Astrocyte (in vitro differentiated cells and primary cell): Measurements from ENCODE around the gene TBC1D9B. TPM values are rescaled to one million over a fixed set of nuclear protein-coding genes. Genes with fewer than 3 reads are reported as not detected.

ENCODE experiments used
- DNase-seq: peaks from one replicate; pipeline ENCODE4 v3.0.0-alpha.2; 2010; ENCODE audit warnings: low read depth
- FAIRE-seq: peaks from 2 replicates; lab custom pipeline; 2011; peaks lifted over from hg19 to GRCh38; lab: Jason Lieb, UNC
- H2AFZ ChIP-seq: 2 replicates; pipeline ENCODE4 v1.6.0; 2012; ENCODE audit warnings: low read depth, low read length, inconsistent platforms
- H3K27ac ChIP-seq: 2 replicates; pipeline ENCODE4 v1.5.1; 2011; ENCODE audit warnings: low read depth, low read length, inconsistent platforms
- H3K27me3 ChIP-seq: 2 replicates; pipeline ENCODE4 v1.6.0; 2011; ENCODE audit warnings: low read length, inconsistent platforms; ENCODE audit not compliant: insufficient read depth
- H3K36me3 ChIP-seq: 2 replicates; pipeline ENCODE4 v1.5.1; 2011; ENCODE audit warnings: low read length, inconsistent platforms; ENCODE audit not compliant: insufficient read depth
- H3K4me1 ChIP-seq: 2 replicates; pipeline ENCODE4 v1.5.1; 2011; ENCODE audit warnings: low read length, inconsistent platforms; ENCODE audit not compliant: insufficient read depth
- H3K4me2 ChIP-seq: 2 replicates; pipeline ENCODE4 v1.6.0; 2012; ENCODE audit warnings: low read length, inconsistent platforms
- H3K4me3 ChIP-seq: 2 replicates; pipeline ENCODE4 v1.5.1; 2011; ENCODE audit warnings: low read depth, mild to moderate bottlenecking, low read length, inconsistent platforms; ENCODE audit not compliant: insufficient read depth
- H3K79me2 ChIP-seq: 2 replicates; pipeline ENCODE4 v1.6.0; 2012; ENCODE audit warnings: mild to moderate bottlenecking, low read length, inconsistent platforms; ENCODE audit not compliant: insufficient read depth
- H3K9ac ChIP-seq: 2 replicates; pipeline ENCODE4 v1.6.0; 2012; ENCODE audit warnings: mild to moderate bottlenecking, low read length, inconsistent platforms
- H3K9me3 ChIP-seq: 2 replicates; pipeline ENCODE4 v1.5.1; 2012; ENCODE audit warnings: low read depth, mild to moderate bottlenecking, low read length, inconsistent platforms; ENCODE audit not compliant: insufficient read depth
- H4K20me1 ChIP-seq: 2 replicates; pipeline ENCODE4 v1.6.0; 2012; ENCODE audit warnings: low read length, inconsistent platforms; ENCODE audit not compliant: insufficient read depth
- H3K27ac Mint-ChIP-seq: one replicate; pipeline ENCODE4 v1.8.0; 2021; ENCODE audit warnings: mild to moderate bottlenecking, mixed read lengths; ENCODE audit not compliant: unreplicated experiment
- H3K27me3 Mint-ChIP-seq: one replicate; pipeline ENCODE4 v1.8.0; 2021; ENCODE audit warnings: low read depth, mixed read lengths; ENCODE audit not compliant: unreplicated experiment
- H3K36me3 Mint-ChIP-seq: one replicate; pipeline ENCODE4 v1.8.0; 2021; ENCODE audit warnings: low read depth, mixed read lengths; ENCODE audit not compliant: unreplicated experiment
- H3K4me1 Mint-ChIP-seq: one replicate; pipeline ENCODE4 v1.8.0; 2021; ENCODE audit warnings: low read depth, mixed read lengths; ENCODE audit not compliant: unreplicated experiment
- H3K4me3 Mint-ChIP-seq: one replicate; pipeline ENCODE4 v1.8.0; 2021; ENCODE audit warnings: mild to moderate bottlenecking, moderate library complexity, mixed read lengths; ENCODE audit not compliant: unreplicated experiment
- H3K9me3 Mint-ChIP-seq: one replicate; pipeline ENCODE4 v1.8.0; 2021; ENCODE audit warnings: mild to moderate bottlenecking, mixed read lengths; ENCODE audit not compliant: unreplicated experiment
- CTCF ChIP-seq: IDR thresholded peaks from 2 replicates; pipeline ENCODE4 v1.5.1; 2011; ENCODE audit warnings: low read depth, mild to moderate bottlenecking, inconsistent platforms, low read length, moderate library complexity; ENCODE audit not compliant: insufficient read depth
- EZH2 ChIP-seq: IDR thresholded peaks from 2 replicates; pipeline ENCODE4 v1.6.1; 2012; ENCODE audit warnings: mild to moderate bottlenecking, low read length, inconsistent platforms; ENCODE audit not compliant: insufficient read depth
- total RNA-seq: library from RNA; stranded (reverse); gene quantifications from 2 replicates; pipeline ENCODE4 v1.2.1, GENCODE V29; 2021

TBC1D9B gene
- total RNA-seq, 1 donor from 2014 or later, result 89.9 TPM

- Histone ChIP-seq H3K9me3 (no peaks in the 10 kb centered on the region), H3K27ac (no peak overlapping the region), H4K20me1 (peaks cover 88% of the 10 kb centered on the region), H3K4me3 (no peak overlapping the region), H3K4me1 (peaks cover 3% of the 10 kb centered on the region), H3K9ac (no peak overlapping the region), H3K27me3 (no peaks in the 10 kb centered on the region), H2AFZ (no peak overlapping the region), H3K79me2 (peaks cover 33% of the 10 kb centered on the region), H3K36me3 (peaks cover 62% of the 10 kb centered on the region), H3K4me2 (no peak overlapping the region)
- FAIRE-seq (no peak), DNase-seq (no peak)
- no peaks in the 10 kb centered on the region for H3K27me3 Mint-ChIP-seq
- peaks cover 33% of the 10 kb centered on the region for H3K36me3 Mint-ChIP-seq
- H3K27ac Mint-ChIP-seq, result peak overlapping the region; percentile 47
- peaks cover 2% of the 10 kb centered on the region for H3K9me3 Mint-ChIP-seq
- H3K4me1 Mint-ChIP-seq, result peaks cover 29% of the 10 kb centered on the region
- H3K4me3 Mint-ChIP-seq, result no peak overlapping the region
- no peak for TF ChIP-seq EZH2
- no peak for TF ChIP-seq CTCF
These were observed 77.8 kb downstream of the TBC1D9B start for GRCh38 chr5:179829732-179830435.

- no peak overlapping the region for H2AFZ ChIP-seq
- H3K27me3 ChIP-seq, result no peaks in the 10 kb centered on the region
- Mint-ChIP-seq H3K27me3 (no peaks in the 10 kb centered on the region), H3K9me3 (peaks cover 2% of the 10 kb centered on the region), H3K27ac (no peak overlapping the region), H3K36me3 (peaks cover 38% of the 10 kb centered on the region), H3K4me3 (peak overlapping the region; percentile 40), H3K4me1 (peaks cover 33% of the 10 kb centered on the region)
- peaks cover 65% of the 10 kb centered on the region for H3K36me3 ChIP-seq
- no peak overlapping the region for H3K27ac ChIP-seq
- no peak for DNase-seq
- FAIRE-seq, result no peak
- peaks cover 96% of the 10 kb centered on the region for H4K20me1 ChIP-seq
- TF ChIP-seq CTCF (no peak), EZH2 (no peak)
- no peaks in the 10 kb centered on the region for H3K9me3 ChIP-seq
- H3K4me2 ChIP-seq, result no peak overlapping the region
- H3K4me3 ChIP-seq, result no peak overlapping the region
- no peak overlapping the region for H3K9ac ChIP-seq
- peaks cover 4% of the 10 kb centered on the region for H3K4me1 ChIP-seq
- peaks cover 43% of the 10 kb centered on the region for H3K79me2 ChIP-seq
These were observed 78.8 kb downstream of the TBC1D9B start for GRCh38 chr5:179828756-179829421.
